H1 (cell line): Measurements from ENCODE around the gene INPP5B. TPM values are rescaled to one million over a fixed set of nuclear protein-coding genes. Genes with fewer than 3 reads are reported as not detected.

Experiments used
- CTCF ChIA-PET: fragments of 300-600 bp; sonication (Branson Sonifier 250); formaldehyde crosslinking; loops from one replicate; lab custom pipeline; 2021; ENCODE audit not compliant: partially characterized antibody; lab: Charles Lee
- POLR2A ChIA-PET: fragments of 300-600 bp; sonication (Branson Sonifier 250); formaldehyde crosslinking; loops from one replicate; lab custom pipeline; 2021; ENCODE audit warnings: inconsistent platforms; ENCODE audit not compliant: partially characterized antibody; lab: Charles Lee
- DNase-seq, 2 experiments: peaks; one replicate each; pipeline versions ENCODE4 v3.0.0 to v3.0.0-alpha.2; 2010 to 2022; ENCODE audit warnings: low spot score in 2 of 2, low read depth in 1 of 2, mixed read lengths in 1 of 2
- FAIRE-seq: peaks from 2 replicates; lab custom pipeline; 2011; peaks lifted over from hg19 to GRCh38; lab: Jason Lieb, UNC
- H2AFZ ChIP-seq: 2 replicates; pipeline ENCODE4 v1.8.1; 2012; ENCODE audit warnings: low read length, inconsistent platforms
- H2AK5ac ChIP-seq: 2 replicates; pipeline ENCODE4 v1.6.1; 2013; ENCODE audit warnings: low read depth, low read length
- H2BK120ac ChIP-seq: replicated peaks from 2 replicates; pipeline ENCODE3; 2013; ENCODE audit warnings: low read depth, low read length, inconsistent platforms
- H2BK12ac ChIP-seq: 2 replicates; pipeline ENCODE4 v1.6.1; 2013; ENCODE audit warnings: low read depth, low read length
- H2BK15ac ChIP-seq: 2 replicates; pipeline ENCODE4 v1.6.1; 2013; ENCODE audit warnings: low read length
- H2BK20ac ChIP-seq: 2 replicates; pipeline ENCODE4 v1.6.1; 2013; ENCODE audit warnings: low read length
- H2BK5ac ChIP-seq: 2 replicates; pipeline ENCODE4 v1.6.1; 2013; ENCODE audit warnings: low read depth, low read length
- H3K14ac ChIP-seq: 2 replicates; pipeline ENCODE4 v1.6.1; 2013; ENCODE audit warnings: inconsistent platforms; ENCODE audit not compliant: insufficient read length
- H3K18ac ChIP-seq: 2 replicates; pipeline ENCODE4 v1.6.1; 2013; ENCODE audit warnings: low read length; ENCODE audit errors: extremely low read depth
- H3K23ac ChIP-seq: 2 replicates; pipeline ENCODE4 v1.6.1; 2013; ENCODE audit warnings: inconsistent platforms; ENCODE audit not compliant: insufficient read length
- H3K23me2 ChIP-seq: 2 replicates; pipeline ENCODE4 v1.6.1; 2013; ENCODE audit warnings: low read depth, low read length
- H3K27ac ChIP-seq: 2 replicates; pipeline ENCODE4 v1.6.1; 2011; ENCODE audit warnings: low read depth, low read length, inconsistent platforms
- H3K27me3 ChIP-seq, 4 experiments: replicated peaks in 1 of 4; 1 replicate in 1 of 4; 2 replicates in 3 of 4; pipeline versions ENCODE4 v1.6.1 to v1.8.1; 2011 to 2013; ENCODE audit warnings: low read length in 3 of 4, mild to moderate bottlenecking in 3 of 4, inconsistent platforms in 2 of 4, mixed read lengths in 2 of 4, moderate library complexity in 1 of 4; ENCODE audit not compliant: control insufficient read depth in 3 of 4, insufficient read depth in 3 of 4; ENCODE audit errors: extremely low read depth in 1 of 4
- H3K36me3 ChIP-seq, 4 experiments: 2 replicates each; pipeline versions ENCODE4 v1.6.1 to v1.8.1; 2011 to 2013; ENCODE audit warnings: mild to moderate bottlenecking in 4 of 4, low read length in 3 of 4, moderate library complexity in 2 of 4, control low read depth in 1 of 4, inconsistent platforms in 1 of 4; ENCODE audit not compliant: insufficient read depth in 4 of 4, control insufficient read depth in 2 of 4
- H3K4ac ChIP-seq: replicated peaks from 2 replicates; pipeline ENCODE3; 2013; ENCODE audit warnings: low read length, low read depth, mixed read lengths, inconsistent platforms; ENCODE audit not compliant: insufficient read length
- H3K4me1 ChIP-seq, 4 experiments: replicated peaks in 1 of 4; 1 replicate in 1 of 4; 2 replicates in 3 of 4; pipeline versions ENCODE4 v1.6.1 to v1.8.1; 2011 to 2013; ENCODE audit warnings: low read length in 3 of 4, inconsistent platforms in 2 of 4, mixed read lengths in 1 of 4; ENCODE audit not compliant: insufficient read depth in 4 of 4, control insufficient read depth in 3 of 4
- H3K4me2 ChIP-seq, 2 experiments: 2 replicates each; pipeline versions ENCODE4 v1.6.1 to v1.8.1; 2011 to 2013; ENCODE audit warnings: low read depth in 2 of 2, low read length in 2 of 2, control low read depth in 1 of 2, inconsistent platforms in 1 of 2, mild to moderate bottlenecking in 1 of 2; ENCODE audit not compliant: insufficient read depth in 1 of 2
- H3K4me3 ChIP-seq, 4 experiments: fragments of 200-600, 300-600 bp in 1 of 4; sonication (generic), shearing (Covaris generic), sonication (Bioruptor Twin) in 1 of 4; 2 replicates each; pipeline versions ENCODE4 v1.5.1 to v1.8.1; 2011 to 2016; ENCODE audit warnings: low read length in 4 of 4, low read depth in 3 of 4, control low read depth in 2 of 4, inconsistent platforms in 2 of 4, mild to moderate bottlenecking in 2 of 4, mixed read lengths in 1 of 4, moderate library complexity in 1 of 4; ENCODE audit not compliant: insufficient read depth in 2 of 4; ENCODE audit errors: extremely low read depth in 1 of 4
- H3K56ac ChIP-seq: replicated peaks from 2 replicates; pipeline ENCODE3; 2013; ENCODE audit warnings: low read depth, mild to moderate bottlenecking, mixed read lengths, low read length, inconsistent platforms; ENCODE audit not compliant: insufficient read length
- H3K79me1 ChIP-seq: 2 replicates; pipeline ENCODE4 v1.6.1; 2013; ENCODE audit warnings: low read depth, low read length, control low read depth
- H3K79me2 ChIP-seq, 2 experiments: 2 replicates each; pipeline versions ENCODE4 v1.6.1 to v1.8.1; 2012 to 2013; ENCODE audit warnings: low read length in 2 of 2, mild to moderate bottlenecking in 2 of 2, inconsistent platforms in 1 of 2; ENCODE audit not compliant: insufficient read depth in 2 of 2, control insufficient read depth in 1 of 2
- H3K9ac ChIP-seq, 4 experiments: replicated peaks in 1 of 4; 1 replicate in 1 of 4; 2 replicates in 3 of 4; pipeline versions ENCODE4 v1.6.1 to v1.8.1; 2011 to 2013; ENCODE audit warnings: low read depth in 3 of 4, low read length in 3 of 4, control low read depth in 2 of 4, mild to moderate bottlenecking in 2 of 4, moderate library complexity in 2 of 4, inconsistent platforms in 1 of 4; ENCODE audit errors: extremely low read depth in 1 of 4
- H3K9me3 ChIP-seq, 2 experiments: 2 replicates each; pipeline versions ENCODE4 v1.6.1 to v1.8.1; 2012 to 2013; ENCODE audit warnings: mild to moderate bottlenecking in 2 of 2, moderate library complexity in 2 of 2, control low read depth in 1 of 2, inconsistent platforms in 1 of 2, low read depth in 1 of 2, low read length in 1 of 2, mixed read lengths in 1 of 2; ENCODE audit not compliant: insufficient read depth in 2 of 2
- H4K20me1 ChIP-seq, 2 experiments: replicated peaks in 1 of 2; 2 replicates each; pipeline versions ENCODE3 to v1.8.1; 2011 to 2013; ENCODE audit warnings: inconsistent platforms in 2 of 2, low read length in 2 of 2, mild to moderate bottlenecking in 1 of 2; ENCODE audit not compliant: insufficient read depth in 2 of 2, control insufficient read depth in 1 of 2
- H4K5ac ChIP-seq: 2 replicates; pipeline ENCODE4 v1.6.1; 2013; ENCODE audit warnings: low read length, low read depth, mixed read lengths, inconsistent platforms; ENCODE audit not compliant: insufficient read length
- H4K8ac ChIP-seq: 2 replicates; pipeline ENCODE4 v1.8.0; 2013; ENCODE audit warnings: mild to moderate bottlenecking, moderate library complexity, low read length, inconsistent platforms; ENCODE audit not compliant: insufficient read depth; ENCODE audit errors: extremely low read depth
- H4K91ac ChIP-seq: replicated peaks from 2 replicates; pipeline ENCODE3; 2013; ENCODE audit warnings: low read length, mixed read lengths, inconsistent platforms; ENCODE audit not compliant: insufficient read length
- ATF2 ChIP-seq: IDR thresholded peaks from 2 replicates; pipeline ENCODE4 v1.6.1; 2012; ENCODE audit warnings: low read length, inconsistent platforms
- CBX8 ChIP-seq: fragments of 300-800, 300-1000 bp; sonication (generic); IDR thresholded peaks from 2 replicates; pipeline ENCODE4 v1.7.1; 2016; ENCODE audit warnings: low read depth, low read length, borderline replicate concordance
- EP300 ChIP-seq, 2 experiments: IDR thresholded peaks; 1 replicate in 1 of 2; 2 replicates in 1 of 2; pipeline ENCODE4 v1.6.1; 2011 to 2012; ENCODE audit warnings: low read depth in 2 of 2, low read length in 2 of 2, mild to moderate bottlenecking in 2 of 2, borderline replicate concordance in 1 of 2, inconsistent platforms in 1 of 2, moderate library complexity in 1 of 2
- FOSL1 ChIP-seq: IDR thresholded peaks from 2 replicates; pipeline ENCODE4 v1.6.1; 2011; ENCODE audit warnings: mild to moderate bottlenecking, low read depth, low read length, moderate library complexity; ENCODE audit not compliant: insufficient read depth
- HDAC2 ChIP-seq, 2 experiments: fragments of 300-600 bp in 1 of 2; sonication (generic) in 1 of 2; IDR thresholded peaks; 2 replicates each; pipeline ENCODE4 v1.6.1; 2011 to 2012; ENCODE audit warnings: low read depth in 2 of 2, low read length in 2 of 2, mild to moderate bottlenecking in 2 of 2, moderate library complexity in 2 of 2, borderline replicate concordance in 1 of 2, inconsistent platforms in 1 of 2
- JUND ChIP-seq: IDR thresholded peaks from 2 replicates; pipeline ENCODE4 v1.6.1; 2011; ENCODE audit warnings: mild to moderate bottlenecking, improper control_type of control experiment, low read length
- NANOG ChIP-seq: IDR thresholded peaks from 2 replicates; pipeline ENCODE4 v1.6.1; 2011; ENCODE audit warnings: low read length, low read depth, mild to moderate bottlenecking, inconsistent platforms; ENCODE audit not compliant: insufficient read depth, poor library complexity, severe bottlenecking
- POLR2A ChIP-seq, 2 experiments: IDR thresholded peaks; 1 replicate in 1 of 2; 2 replicates in 1 of 2; pipeline ENCODE4 v1.6.1; 2011; ENCODE audit warnings: low read depth in 2 of 2, low read length in 2 of 2, mild to moderate bottlenecking in 2 of 2; ENCODE audit errors: control extremely low read depth in 1 of 2
- POU5F1 ChIP-seq: IDR thresholded peaks from 2 replicates; pipeline ENCODE4 v1.6.1; 2011; ENCODE audit warnings: low read depth, mild to moderate bottlenecking, low read length, moderate library complexity
- SIN3A ChIP-seq, 2 experiments: IDR thresholded peaks in 1 of 2; conservative IDR thresholded peaks in 1 of 2; 2 replicates each; pipeline ENCODE4 v1.6.1; 2011 to 2012; ENCODE audit warnings: low read length in 2 of 2, improper control_type of control experiment in 1 of 2, low read depth in 1 of 2, mild to moderate bottlenecking in 1 of 2
- SIRT6 ChIP-seq: IDR thresholded peaks from one replicate; pipeline ENCODE4 v1.7.1; 2012; ENCODE audit warnings: low read length, inconsistent platforms
- WGBS, 2 experiments: shearing (Covaris generic) in 1 of 2; methylation state at CpG; one replicate each; pipeline versions ENCODE4 v1.1.6 to v1.1.7; 2013 to 2015; ENCODE audit warnings: low lambda C conversion rate in 2 of 2, mixed read lengths in 2 of 2, inconsistent platforms in 1 of 2, low coverage in 1 of 2, missing lambda C conversion rate in 1 of 2; ENCODE audit not compliant: insufficient replicate concordance in 2 of 2, insufficient coverage in 1 of 2, insufficient read length in 1 of 2; ENCODE audit errors: extremely low coverage in 1 of 2, missing lambda C conversion rate in 1 of 2; 5-methylcytosine and 5-hydroxymethylcytosine counted together
- polyA plus RNA-seq, 7 experiments: library from polyadenylated mRNA; depleted of rRNA in 3 of 7; stranded (reverse) in 5 of 7; unstranded in 2 of 7; fragments of >200 nt in 5 of 7; fragments of 200-250 nt in 2 of 7; gene quantifications; 1 replicate in 5 of 7; 2 replicates in 1 of 7; 4 replicates in 1 of 7; pipeline versions ENCODE4 v1.2.1 to v1.2.3, GENCODE V29; 2011 to 2013; ENCODE audit warnings: missing spikeins in 2 of 7, mixed read lengths in 2 of 7
- total RNA-seq: library from RNA; stranded (reverse); fragmentation: NEBNext Ultra II Directional; extraction: Animal tissue kit (Norgen Biotek cat#: 25700); gene quantifications from 2 replicates; pipeline ENCODE4 v1.2.1, GENCODE V29; 2021

INPP5B gene
- total and polyA plus RNA-seq, 2 of the 8 experiments (the other 6 are each of a cell fraction or from before 2014, with no cell fraction given) = 14.0 to 23.7 TPM

- Histone ChIP-seq H3K23ac (no peak overlapping the region), H2BK20ac (no peak overlapping the region), H4K5ac (no peak overlapping the region), H3K18ac (no peak overlapping the region), H3K4me2 (no peak overlapping the region), H3K14ac (no peak overlapping the region), H3K79me1 (no peaks in the 10 kb centered on the region; the same call in 1 of the 2 replicates), H3K23me2 (no peaks in the 10 kb centered on the region), H2AFZ (no peak overlapping the region), H3K9me3 (no peaks in the 10 kb centered on the region), H3K27me3 (no peaks in the 10 kb centered on the region), H4K8ac (no peak overlapping the region), H3K4me1 (no peaks in the 10 kb centered on the region), H4K91ac (no peak overlapping the region), H3K56ac (no peak overlapping the region), H3K36me3 (peaks cover 10 to 28% (median 22%) of the 10 kb centered on the region in 4 experiments), H4K20me1 (peaks cover 0 to 12% of the 10 kb centered on the region in 2 experiments), H2BK12ac (no peak overlapping the region), H3K27ac (no peak overlapping the region), H2BK15ac (no peak overlapping the region), H3K4ac (no peak overlapping the region), H2BK5ac (no peak overlapping the region), H2AK5ac (no peak overlapping the region), H3K4me3 (no peak overlapping the region), H2BK120ac (no peak overlapping the region), H3K9ac (no peak overlapping the region), H3K79me2 (no peaks in the 10 kb centered on the region; a peak in 1 of 4 replicates)
- POLR2A ChIA-PET = interaction anchor here (0.8 to 2.7 kb wide), 2 partner anchors 10 to 16 kb away, joined by 3 to 15 read pairs; partner anchors contain the start of genes C1orf122 and YRDC
- FAIRE-seq (peak; percentile 60), DNase-seq (no peak)
- CTCF ChIA-PET = interaction anchor here (0.8 to 1.5 kb wide), 7 partner anchors 43 to 383 kb away, joined by 3 to 9 read pairs (median 3); partner anchors contain the start of genes MTF1 and SF3A3
- WGBS, 2 experiments = 67% methylated on average over 2 of the region's 2 CpGs; no CpG with 5 or more reads in 1 of the 2 experiments
- TF ChIP-seq FOSL1 (no peak), SIRT6 (no peak), SIN3A (conservative IDR thresholded peaks at IDR 0.05 in 1 of 2, IDR thresholded peaks at IDR 0.05 in 1 of 2; ENCODE audit: low read depth in 1 of 2, low read length in 2 of 2) (no peak), POU5F1 (no peak), HDAC2 (IDR thresholded peaks at IDR 0.05; ENCODE audit: borderline replicate concordance in 1 of 2, low read depth in 2 of 2, low read length in 2 of 2) (no peak), NANOG (no peak), ATF2 (no peak), CBX8 (no peak), POLR2A (IDR thresholded peaks at IDR 0.05; ENCODE audit: control extremely low read depth in 1 of 2, low read depth in 2 of 2, low read length in 2 of 2) (no peak), EP300 (IDR thresholded peaks at IDR 0.05; ENCODE audit: borderline replicate concordance in 1 of 2, low read depth in 2 of 2, low read length in 2 of 2) (no peak), JUND (no peak)
Observed at GRCh38 chr1:37817481-37817880, 129.4 kb downstream of the INPP5B start.
